NCI-H146 treated with DMSO at 0.1 percent for 48 hours (cell line): ENCODE data around the gene PPM1L.
"Not testable (repeated sequence)": the region's sequence is repeated elsewhere in the genome, so short reads cannot be mapped to it uniquely, and the experiment has no call there.

Source experiments
- DNase-seq: peaks from one replicate; lab custom pipeline; 2025; ENCODE audit not compliant: unreplicated experiment; lab: John Stamatoyannopoulos, UW

PPM1L gene

GRCh38 chr3:160755776-160756304, at the start of gene PPM1L:
Gene PPM1L (plus strand): TSS chr3:160756231.
- peak; percentile 74 for DNase-seq

GRCh38 chr3:160707187-160707794, 48.7 kb upstream of the PPM1L start:
- peak; percentile 78 for DNase-seq

GRCh38 chr3:160709477-160710182, 46.4 kb upstream of the PPM1L start:
- no peak for DNase-seq

GRCh38 chr3:160713144-160713543, 42.9 kb upstream of the PPM1L start:
- DNase-seq: not testable (repeated sequence)

GRCh38 chr3:160719710-160720109, 36.3 kb upstream of the PPM1L start:
- no peak for DNase-seq

- no peak for DNase-seq
These were observed 35.8 kb upstream of the PPM1L start for GRCh38 chr3:160720123-160720746.

GRCh38 chr3:160722331-160722730, 33.7 kb upstream of the PPM1L start:
- no peak for DNase-seq

- DNase-seq: no peak
These were observed 30.7 kb upstream of the PPM1L start for GRCh38 chr3:160725338-160725737.

GRCh38 chr3:160735826-160736225, 20.2 kb upstream of the PPM1L start:
- peak; percentile 51 for DNase-seq

GRCh38 chr3:160738048-160738447, 18.0 kb upstream of the PPM1L start:
- no peak for DNase-seq

- DNase-seq: no peak
These were observed 17.0 kb upstream of the PPM1L start for GRCh38 chr3:160739079-160739478.

GRCh38 chr3:160746976-160747375, 9.1 kb upstream of the PPM1L start:
- no peak for DNase-seq

- no peak for DNase-seq
These were observed 8.6 kb upstream of the PPM1L start for GRCh38 chr3:160747422-160747821.

GRCh38 chr3:160748231-160748630, 7.8 kb upstream of the PPM1L start:
- no peak for DNase-seq

- DNase-seq: no peak
These were observed 7.2 kb upstream of the PPM1L start for GRCh38 chr3:160748787-160749186.

GRCh38 chr3:160753953-160754352, 2.1 kb upstream of the PPM1L start:
- DNase-seq: no peak

GRCh38 chr3:160754371-160754854, 1.6 kb upstream of the PPM1L start:
- peak; percentile 80 for DNase-seq

- DNase-seq: peak; percentile 97
These were observed 930 bp upstream of the PPM1L start for GRCh38 chr3:160754855-160755747.

GRCh38 chr3:160757233-160758106, 1.4 kb downstream of the PPM1L start:
- no peak for DNase-seq
